BLaER1 treated with 17β-estradiol and CSF1 and Interleukin-3, amounts not matched to agents 10 nM and 100 nM (cell line): Measurements from ENCODE around the gene MRAP.

ENCODE experiments used
- H3K27ac ChIP-seq, 11 experiments: shearing (Covaris generic); formaldehyde crosslinking; 2 replicates each; pipeline ENCODE4 v1.8.1; 2022
- H3K27me3 ChIP-seq, 11 experiments: shearing (Covaris generic); formaldehyde crosslinking; 2 replicates each; pipeline ENCODE4 v1.8.1; 2022
- H3K36me3 ChIP-seq, 11 experiments: shearing (Covaris generic); formaldehyde crosslinking; 2 replicates each; pipeline ENCODE4 v1.8.1; 2022
- H3K4me1 ChIP-seq, 10 experiments: shearing (Covaris generic); formaldehyde crosslinking; 2 replicates each; pipeline ENCODE4 v1.8.1; 2022
- H3K4me2 ChIP-seq, 11 experiments: shearing (Covaris generic); formaldehyde crosslinking; 2 replicates each; pipeline ENCODE4 v1.8.1; 2022
- H3K4me3 ChIP-seq, 10 experiments: shearing (Covaris generic); formaldehyde crosslinking; 2 replicates each; pipeline ENCODE4 v1.8.1; 2022
- H3K9ac ChIP-seq, 11 experiments: shearing (Covaris generic); formaldehyde crosslinking; 2 replicates each; pipeline ENCODE4 v1.8.1; 2022
- H3K9me3 ChIP-seq, 11 experiments: shearing (Covaris generic); formaldehyde crosslinking; replicated peaks in 1 of 11; 2 replicates each; pipeline ENCODE4 v1.8.1; 2022
- H4K20me1 ChIP-seq, 11 experiments: shearing (Covaris generic); formaldehyde crosslinking; 2 replicates each; pipeline ENCODE4 v1.8.1; 2022
- Cebpa-rat ChIP-seq, 11 experiments: shearing (Covaris generic); IDR thresholded peaks; 2 replicates each; pipeline ENCODE4 v1.8.1; 2022

MRAP gene

GRCh38 chr21:32322676-32323075 is 24.0 kb downstream of the MRAP start:
- H3K36me3 ChIP-seq, result peaks cover 98 to 100% (median 100%) of the 10 kb centered on the region in 11 experiments
- H3K27ac ChIP-seq, result no peak overlapping the region
- H4K20me1 ChIP-seq, result peaks cover 0 to 45% (median 8%) of the 10 kb centered on the region in 11 experiments; a peak in 11 of 22 replicates
- H3K4me1 ChIP-seq, result no peaks in the 10 kb centered on the region
- H3K4me2 ChIP-seq, result no peak overlapping the region
- no peaks in the 10 kb centered on the region for H3K27me3 ChIP-seq
- no peaks in the 10 kb centered on the region for H3K9me3 ChIP-seq
- no peak for TF ChIP-seq Cebpa-rat (IDR thresholded peaks at IDR 0.05)
- H3K9ac ChIP-seq, result no peak overlapping the region
- H3K4me3 ChIP-seq, result no peak overlapping the region

- H3K4me2 ChIP-seq, result no peak overlapping the region
- H3K4me1 ChIP-seq, result no peaks in the 10 kb centered on the region
- no peaks in the 10 kb centered on the region for H3K27me3 ChIP-seq
- peaks cover 98 to 100% (median 100%) of the 10 kb centered on the region in 11 experiments for H3K36me3 ChIP-seq
- no peak overlapping the region for H3K9ac ChIP-seq
- no peak for TF ChIP-seq Cebpa-rat (IDR thresholded peaks at IDR 0.05)
- peaks cover 0 to 25% (median 3%) of the 10 kb centered on the region in 11 experiments; a peak in 5 of 22 replicates for H4K20me1 ChIP-seq
- H3K27ac ChIP-seq, result no peak overlapping the region
- H3K4me3 ChIP-seq, result no peak overlapping the region
- H3K9me3 ChIP-seq, result peaks cover 0 to 15% (median 3%) of the 10 kb centered on the region in 11 experiments; a peak in 7 of 22 replicates
Observed at GRCh38 chr21:32325706-32326105, 27.1 kb downstream of the MRAP start.

GRCh38 chr21:32328595-32328994 is 29.9 kb downstream of the MRAP start:
- no peaks in the 10 kb centered on the region for H3K4me1 ChIP-seq
- peaks cover 96 to 100% (median 98%) of the 10 kb centered on the region in 11 experiments for H3K36me3 ChIP-seq
- TF ChIP-seq Cebpa-rat (IDR thresholded peaks at IDR 0.05), result no peak
- H3K4me3 ChIP-seq, result no peak overlapping the region
- no peak overlapping the region for H3K27ac ChIP-seq
- no peak overlapping the region for H3K4me2 ChIP-seq
- no peak overlapping the region for H3K9ac ChIP-seq
- peaks cover 0 to 15% (median 3%) of the 10 kb centered on the region in 11 experiments; a peak in 7 of 22 replicates for H3K9me3 ChIP-seq
- no peaks in the 10 kb centered on the region for H3K27me3 ChIP-seq
- H4K20me1 ChIP-seq, result peaks cover 0 to 15% (median 0%) of the 10 kb centered on the region in 11 experiments; a peak in 7 of 22 replicates

- H3K27ac ChIP-seq, result no peak overlapping the region
- peaks cover 96 to 100% (median 98%) of the 10 kb centered on the region in 11 experiments for H3K36me3 ChIP-seq
- peaks cover 0 to 17% (median 0%) of the 10 kb centered on the region in 11 experiments; a peak in 8 of 22 replicates for H4K20me1 ChIP-seq
- H3K9me3 ChIP-seq, result peaks cover 0 to 15% (median 3%) of the 10 kb centered on the region in 11 experiments; a peak in 7 of 22 replicates
- no peaks in the 10 kb centered on the region for H3K4me1 ChIP-seq
- no peaks in the 10 kb centered on the region for H3K27me3 ChIP-seq
- no peak overlapping the region for H3K9ac ChIP-seq
- H3K4me3 ChIP-seq, result no peak overlapping the region
- no peak for TF ChIP-seq Cebpa-rat (IDR thresholded peaks at IDR 0.05)
- H3K4me2 ChIP-seq, result no peak overlapping the region
Observed at GRCh38 chr21:32329331-32329730, 30.7 kb downstream of the MRAP start.

GRCh38 chr21:32329776-32330175 is 31.1 kb downstream of the MRAP start:
- Histone ChIP-seq H3K36me3 (peaks cover 96 to 100% (median 98%) of the 10 kb centered on the region in 11 experiments), H3K9ac (no peak overlapping the region), H3K4me2 (no peak overlapping the region), H4K20me1 (peaks cover 0 to 21% (median 0%) of the 10 kb centered on the region in 11 experiments; a peak in 8 of 22 replicates), H3K4me1 (no peaks in the 10 kb centered on the region), H3K9me3 (peaks cover 0 to 15% (median 3%) of the 10 kb centered on the region in 11 experiments; a peak in 7 of 22 replicates), H3K4me3 (no peak overlapping the region), H3K27me3 (no peaks in the 10 kb centered on the region), H3K27ac (no peak overlapping the region)
- no peak for TF ChIP-seq Cebpa-rat (IDR thresholded peaks at IDR 0.05)

- Histone ChIP-seq H3K27me3 (no peaks in the 10 kb centered on the region), H3K36me3 (peaks cover 96 to 100% (median 98%) of the 10 kb centered on the region in 11 experiments), H4K20me1 (peaks cover 0 to 28% (median 0%) of the 10 kb centered on the region in 11 experiments; a peak in 8 of 22 replicates), H3K4me3 (no peak overlapping the region), H3K4me1 (no peaks in the 10 kb centered on the region), H3K27ac (no peak overlapping the region), H3K4me2 (no peak overlapping the region), H3K9ac (no peak overlapping the region), H3K9me3 (peaks cover 0 to 15% (median 3%) of the 10 kb centered on the region in 11 experiments; a peak in 7 of 22 replicates)
- TF ChIP-seq Cebpa-rat (IDR thresholded peaks at IDR 0.05), result no peak
Observed at GRCh38 chr21:32330784-32331311, 32.2 kb downstream of the MRAP start.

GRCh38 chr21:32331444-32332305 is 33.0 kb downstream of the MRAP start:
- Histone ChIP-seq H3K4me3 (no peak overlapping the region), H3K4me2 (no peak overlapping the region), H3K9ac (no peak overlapping the region), H3K36me3 (peaks cover 96 to 100% (median 98%) of the 10 kb centered on the region in 11 experiments), H3K9me3 (peaks cover 0 to 15% (median 3%) of the 10 kb centered on the region in 11 experiments; a peak in 7 of 22 replicates), H3K27me3 (no peaks in the 10 kb centered on the region), H3K27ac (no peak overlapping the region), H4K20me1 (peaks cover 0 to 26% (median 3%) of the 10 kb centered on the region in 11 experiments; a peak in 10 of 22 replicates), H3K4me1 (no peaks in the 10 kb centered on the region)
- TF ChIP-seq Cebpa-rat (IDR thresholded peaks at IDR 0.05), result no peak

GRCh38 chr21:32332463-32332951 is 33.9 kb downstream of the MRAP start:
- H3K9ac ChIP-seq, result no peak overlapping the region
- H3K4me3 ChIP-seq, result no peak overlapping the region
- no peak overlapping the region for H3K27ac ChIP-seq
- H3K4me1 ChIP-seq, result no peaks in the 10 kb centered on the region
- H3K36me3 ChIP-seq, result peaks cover 96 to 100% (median 98%) of the 10 kb centered on the region in 11 experiments
- peaks cover 0 to 15% (median 3%) of the 10 kb centered on the region in 11 experiments; a peak in 7 of 22 replicates for H3K9me3 ChIP-seq
- H3K27me3 ChIP-seq, result no peaks in the 10 kb centered on the region
- H4K20me1 ChIP-seq, result peaks cover 0 to 32% (median 3%) of the 10 kb centered on the region in 11 experiments; a peak in 11 of 22 replicates
- TF ChIP-seq Cebpa-rat (IDR thresholded peaks at IDR 0.05), result no peak
- H3K4me2 ChIP-seq, result no peak overlapping the region
